ENCODE data around the gene ADAMTSL4. TPM values are rescaled to one million over a fixed set of nuclear protein-coding genes. Genes with fewer than 3 reads are reported as not detected.

ADAMTSL4 gene
- total and polyA plus RNA-seq, 2 of the 8 experiments (the other 6 are each of a cell fraction or from before 2014, with no cell fraction given): 4.2 to 5.4 TPM

GRCh38 chr1:150551784-150552127 is 2.5 kb downstream of the ADAMTSL4 start (continued):
- TF ChIP-seq CTBP2 (IDR thresholded peaks at IDR 0.05; ENCODE audit: borderline replicate concordance, insufficient read depth, insufficient read length, low read length): no peak
- no peak for TF ChIP-seq MAX (IDR thresholded peaks at IDR 0.05)
- TF ChIP-seq NRF1 (IDR thresholded peaks at IDR 0.05; ENCODE audit: low read depth, low read length): no peak
- no peak for TF ChIP-seq NANOG (IDR thresholded peaks at IDR 0.05; ENCODE audit: insufficient read depth, low read depth, low read length, poor library complexity, severe bottlenecking)
- no peak for TF ChIP-seq MAFK (IDR thresholded peaks at IDR 0.05; ENCODE audit: low read depth, low read length)
- TF ChIP-seq SIN3A (conservative IDR thresholded peaks at IDR 0.05 in 1 of 2, IDR thresholded peaks at IDR 0.05 in 1 of 2; ENCODE audit: low read depth in 1 of 2, low read length in 2 of 2): no peak
